Measurements from ENCODE around the gene BTBD9. TPM values are rescaled to one million over a fixed set of nuclear protein-coding genes. Genes with fewer than 3 reads are reported as not detected.

The BTBD9 gene
- total RNA-seq, 1 experiment from 2014 or later, result 8.9 TPM

DNA sequence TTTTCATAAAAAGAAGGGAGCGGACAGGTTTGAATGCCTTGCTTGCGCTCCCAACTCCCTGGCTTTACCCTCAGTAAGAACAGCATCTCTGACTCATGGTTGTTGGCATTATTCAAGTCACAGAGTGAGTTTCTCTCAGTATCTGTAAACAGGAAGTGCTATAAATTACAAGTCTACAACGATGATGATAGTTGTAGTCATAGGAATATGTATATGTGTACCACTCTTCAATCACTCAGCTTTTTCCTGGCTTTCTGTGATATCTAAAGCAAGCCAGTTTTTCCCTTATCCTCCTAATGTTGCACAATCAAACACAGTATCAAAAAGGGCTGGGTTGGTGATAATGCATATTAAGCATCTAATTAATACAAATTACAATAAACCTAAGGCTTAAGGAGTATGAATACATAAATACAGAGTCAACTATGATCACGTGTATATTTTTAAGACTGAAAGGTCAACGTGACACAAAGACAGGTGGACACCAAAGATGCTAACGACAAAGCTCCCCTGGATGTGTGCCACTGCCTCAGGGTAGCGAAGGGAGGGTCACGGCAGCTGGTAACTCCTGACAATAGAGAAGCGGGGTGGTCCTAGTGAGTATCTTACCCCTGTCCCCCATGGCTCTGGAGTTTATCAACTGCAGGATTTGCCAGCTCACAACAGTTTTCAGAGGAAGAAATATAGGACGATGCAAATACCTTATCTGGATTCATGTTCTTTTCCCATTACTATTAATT is 202.8 kb downstream of the BTBD9 start:
- Histone ChIP-seq H4K20me1 (ENCODE audit: control insufficient read depth, insufficient read depth, insufficient read length) (no peaks in the 10 kb centered on the region), H3K79me2 (ENCODE audit: insufficient read depth, low read length) (no peaks in the 10 kb centered on the region), H2AK5ac (ENCODE audit: insufficient read length, low read length) (no peak overlapping the region), H3K56ac (ENCODE audit: insufficient read length, low read depth, low read length) (no peak overlapping the region), H3K14ac (ENCODE audit: insufficient read depth, low read length) (no peak overlapping the region), H3T11ph (ENCODE audit: low read length) (no peak overlapping the region), H4K8ac (replicated peaks; ENCODE audit: insufficient read length, low read depth, low read length) (no peak overlapping the region), H4K91ac (ENCODE audit: insufficient read length, low read depth, low read length) (no peak overlapping the region), H2AFZ (ENCODE audit: low read length) (no peak overlapping the region), H3K4me1 (ENCODE audit: insufficient read depth, low read length) (no peaks in the 10 kb centered on the region; the same call in 1 of the 2 replicates), H3K9me3 (ENCODE audit: control insufficient read depth, low read depth, low read length) (no peaks in the 10 kb centered on the region), H3K27ac (ENCODE audit: insufficient read length, low read depth, low read length) (no peak overlapping the region), H2BK5ac (ENCODE audit: insufficient read length, low read length) (no peak overlapping the region), H2BK15ac (ENCODE audit: low read depth, low read length) (no peak overlapping the region), H3K23ac (ENCODE audit: insufficient read length, low read depth, low read length) (no peak overlapping the region), H3K27me3 (ENCODE audit: insufficient read depth, low read length) (no peaks in the 10 kb centered on the region), H3K4me2 (ENCODE audit: insufficient read depth, insufficient read length, low read length) (no peak overlapping the region), H4K5ac (ENCODE audit: insufficient read length, low read depth, low read length) (no peak overlapping the region), H2BK12ac (ENCODE audit: insufficient read length, low read depth, low read length) (no peak overlapping the region), H3K9ac (ENCODE audit: extremely low read depth, insufficient read length, low read length) (no peak overlapping the region), H3K23me2 (ENCODE audit: insufficient read length, low read depth, low read length, poor library complexity, severe bottlenecking) (no peaks in the 10 kb centered on the region), H3K79me1 (ENCODE audit: insufficient read depth, low read depth, low read length, poor library complexity, severe bottlenecking) (no peaks in the 10 kb centered on the region), H3K4ac (ENCODE audit: low read depth, low read length) (no peak overlapping the region), H2BK20ac (ENCODE audit: low read depth, low read length, poor library complexity, severe bottlenecking) (no peak overlapping the region), H2BK120ac (ENCODE audit: low read depth, low read length, poor library complexity, severe bottlenecking) (no peak overlapping the region), H3K18ac (ENCODE audit: insufficient read length, low read depth, low read length) (no peak overlapping the region)
- peaks cover 7 to 18% of the 10 kb centered on the region in 2 experiments for H3K4me1 Mint-ChIP-seq
- no peak overlapping the region for H3K27ac Mint-ChIP-seq
- H3K4me3 Mint-ChIP-seq, result no peak overlapping the region
- TF ChIP-seq, protein P1, sequence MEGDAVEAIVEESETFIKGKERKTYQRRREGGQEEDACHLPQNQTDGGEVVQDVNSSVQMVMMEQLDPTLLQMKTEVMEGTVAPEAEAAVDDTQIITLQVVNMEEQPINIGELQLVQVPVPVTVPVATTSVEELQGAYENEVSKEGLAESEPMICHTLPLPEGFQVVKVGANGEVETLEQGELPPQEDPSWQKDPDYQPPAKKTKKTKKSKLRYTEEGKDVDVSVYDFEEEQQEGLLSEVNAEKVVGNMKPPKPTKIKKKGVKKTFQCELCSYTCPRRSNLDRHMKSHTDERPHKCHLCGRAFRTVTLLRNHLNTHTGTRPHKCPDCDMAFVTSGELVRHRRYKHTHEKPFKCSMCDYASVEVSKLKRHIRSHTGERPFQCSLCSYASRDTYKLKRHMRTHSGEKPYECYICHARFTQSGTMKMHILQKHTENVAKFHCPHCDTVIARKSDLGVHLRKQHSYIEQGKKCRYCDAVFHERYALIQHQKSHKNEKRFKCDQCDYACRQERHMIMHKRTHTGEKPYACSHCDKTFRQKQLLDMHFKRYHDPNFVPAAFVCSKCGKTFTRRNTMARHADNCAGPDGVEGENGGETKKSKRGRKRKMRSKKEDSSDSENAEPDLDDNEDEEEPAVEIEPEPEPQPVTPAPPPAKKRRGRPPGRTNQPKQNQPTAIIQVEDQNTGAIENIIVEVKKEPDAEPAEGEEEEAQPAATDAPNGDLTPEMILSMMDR (conservative IDR thresholded peaks at IDR 0.05), result no peak
- H3K36me3 Mint-ChIP-seq (ENCODE audit: insufficient read depth in 1 of 3, low read depth in 3 of 3), result peaks cover 0 to 9% (median 0%) of the 10 kb centered on the region in 3 experiments; a peak in 1 of 7 replicates
- H3K27me3 Mint-ChIP-seq (ENCODE audit: low read depth), result no peaks in the 10 kb centered on the region
- DNase-seq, result no peak
- peaks cover 6 to 8% of the 10 kb centered on the region in 2 experiments; a peak in 4 of 5 replicates for H3K9me3 Mint-ChIP-seq
- no CpG with 5 or more reads among the region's 10 CpGs for WGBS (ENCODE audit: extremely low coverage, insufficient read length, low lambda C conversion rate)

Measured in H9 (cell line).